CMK (cell line): ENCODE measurements around the gene PNMA6F.
"Not testable (repeated sequence)": the region's sequence is repeated elsewhere in the genome, so short reads cannot be mapped to it uniquely, and the experiment has no call there.

Experiments used
- DNase-seq: peaks from one replicate; pipeline ENCODE4 v3.0.0-alpha.2; 2010; ENCODE audit warnings: low read depth

PNMA6F gene

DNA sequence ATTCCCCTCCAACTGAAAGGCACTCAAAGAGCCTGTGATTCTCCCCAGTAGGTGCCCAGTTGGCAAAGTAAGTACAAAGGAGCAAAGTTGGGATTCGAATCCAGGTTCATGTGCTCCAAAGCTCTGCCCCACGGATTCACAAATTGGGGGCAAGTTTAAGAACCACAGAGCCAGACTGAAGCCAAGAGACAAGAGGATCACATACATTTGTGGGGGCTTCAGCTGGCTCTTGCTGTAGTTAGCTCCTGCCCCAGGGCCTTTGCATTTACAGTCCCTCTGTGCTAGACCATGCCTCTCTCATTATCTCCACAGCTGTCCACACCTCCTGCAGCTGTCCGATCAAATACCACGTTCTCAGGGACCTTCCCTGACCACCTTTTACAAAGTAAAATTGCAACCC lies 18.8 kb downstream of the PNMA6F start:
- no peak for DNase-seq

GRCh38 chrX:153301746-153302145 lies 19.8 kb downstream of the PNMA6F start:
- no peak for DNase-seq

DNA sequence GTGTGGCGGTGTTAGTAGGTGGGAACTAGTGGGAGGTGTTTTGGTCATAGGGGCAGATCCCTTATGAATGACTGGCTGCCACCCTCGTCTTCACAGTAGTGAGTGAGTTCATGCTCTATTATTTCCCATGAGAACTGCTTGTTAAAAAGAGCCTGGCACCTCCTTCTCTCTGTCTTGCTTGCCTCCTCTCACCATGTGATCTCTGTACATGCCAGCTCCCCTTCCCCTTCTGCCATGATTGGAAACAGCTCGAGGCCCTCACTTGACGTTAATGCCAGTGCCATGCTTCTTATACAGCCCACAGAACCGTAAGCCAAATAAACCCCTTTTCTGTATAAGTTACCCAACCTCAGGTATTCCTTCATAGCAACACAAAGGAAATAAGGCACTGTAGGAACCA lies 21.7 kb downstream of the PNMA6F start:
- DNase-seq = no peak

- DNase-seq = no peak
These were observed 24.2 kb downstream of the PNMA6F start for GRCh38 chrX:153297376-153297775.

DNA sequence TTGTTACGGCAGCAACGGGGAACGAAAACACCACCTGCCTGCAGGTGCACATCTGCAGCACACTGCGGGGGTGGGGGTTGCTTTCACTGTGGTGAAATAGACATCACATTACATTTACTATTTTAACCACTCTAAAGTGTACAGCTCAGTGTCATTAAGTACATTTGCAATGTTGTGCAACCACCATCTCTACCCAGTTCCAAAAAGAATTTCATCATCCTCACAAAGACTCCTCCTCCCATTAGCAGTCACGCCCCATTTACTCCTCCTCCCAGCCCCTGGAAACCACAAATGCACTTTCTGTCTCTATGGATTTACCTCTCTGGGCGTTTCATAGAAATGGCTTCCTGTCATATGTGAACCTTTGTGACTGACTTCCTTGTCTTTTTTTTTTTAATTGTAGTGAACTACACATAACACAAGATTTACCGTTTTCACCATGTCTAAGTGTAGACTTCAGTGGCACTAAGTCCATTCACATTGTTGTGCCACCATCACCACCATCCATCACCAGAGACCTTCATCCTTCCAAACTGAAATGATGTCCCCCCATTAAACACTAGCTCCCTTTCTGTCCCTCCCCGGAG lies 28.0 kb downstream of the PNMA6F start:
- DNase-seq = not testable (repeated sequence)

DNA sequence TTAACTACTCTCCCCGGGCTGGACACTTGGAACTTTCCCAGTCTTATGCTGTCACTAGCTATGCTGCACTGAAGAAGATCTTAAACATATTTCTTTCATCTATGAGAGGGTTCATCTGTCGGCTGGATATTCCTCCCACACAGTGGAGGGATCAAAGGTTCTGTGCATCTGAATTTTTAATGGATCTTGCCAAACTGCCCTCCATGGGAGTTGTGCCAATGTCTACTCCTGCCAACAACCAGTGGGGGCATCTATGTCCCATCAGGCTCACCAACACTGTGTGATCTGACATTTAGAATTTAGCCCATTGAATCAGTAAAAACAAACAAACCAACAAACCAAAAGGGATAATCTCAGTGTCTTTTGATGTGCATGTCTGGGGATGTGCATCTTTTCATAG lies 32.8 kb downstream of the PNMA6F start:
- DNase-seq = not testable (repeated sequence)

DNA sequence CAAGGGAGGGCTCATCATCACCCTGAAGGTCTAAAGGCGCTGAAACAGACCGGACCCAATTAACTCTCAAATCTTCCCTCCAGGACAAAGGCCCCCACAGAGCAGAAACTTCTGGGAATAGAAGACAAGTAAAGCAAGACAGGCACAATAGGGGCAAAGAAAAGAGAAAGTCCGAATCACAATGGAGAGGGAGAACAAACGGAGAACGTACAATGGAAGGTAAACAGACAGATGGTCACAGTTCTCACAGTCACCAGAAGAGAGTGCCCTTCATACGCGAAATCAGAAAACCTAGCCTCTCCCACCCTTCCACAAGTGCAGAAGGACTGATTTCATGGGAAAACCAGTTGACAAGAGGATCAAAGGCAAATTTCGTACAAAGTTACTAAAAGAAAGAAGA lies 35.9 kb downstream of the PNMA6F start:
- not testable (repeated sequence) for DNase-seq

DNA sequence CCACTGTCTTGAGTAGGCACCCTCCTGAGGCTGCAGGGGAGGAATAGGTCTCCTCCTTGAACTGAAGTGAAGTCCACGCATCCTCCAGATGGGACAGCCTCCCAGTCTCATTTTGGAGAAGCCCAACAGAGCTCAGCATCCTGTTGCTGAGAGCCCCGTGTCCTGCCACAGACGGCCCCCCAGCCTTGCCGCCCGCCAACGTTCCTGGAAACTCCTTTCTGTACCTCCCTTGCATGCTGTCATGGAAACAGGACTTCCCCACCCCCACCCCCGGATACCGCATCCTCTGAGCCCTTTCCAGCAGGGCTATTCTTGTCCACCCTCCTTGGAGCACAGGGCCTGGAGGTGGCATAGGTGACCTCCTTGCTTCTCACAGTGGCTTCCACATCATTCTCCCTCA lies 37.6 kb downstream of the PNMA6F start:
- DNase-seq = not testable (repeated sequence)

DNA sequence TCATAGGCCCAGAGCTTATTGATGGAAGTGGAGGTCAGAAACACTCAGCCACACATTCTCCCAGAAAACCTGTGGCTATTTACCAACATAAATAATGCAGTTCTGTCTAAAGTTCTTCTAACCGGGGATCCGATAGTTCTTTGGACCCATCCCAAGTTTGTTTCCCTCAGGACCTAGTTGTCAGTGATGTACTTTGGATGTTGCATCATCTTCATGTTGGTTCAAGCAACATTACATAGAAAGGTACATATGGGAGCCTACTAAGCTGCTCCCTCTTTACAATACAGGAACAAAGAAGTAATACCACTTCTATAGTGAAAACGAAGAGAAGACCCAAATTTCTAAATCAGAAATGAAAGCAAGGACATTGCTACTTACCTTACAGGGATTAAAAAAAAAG lies 39.8 kb downstream of the PNMA6F start:
- not testable (repeated sequence) for DNase-seq

GRCh38 chrX:153279304-153279703 lies 42.3 kb downstream of the PNMA6F start:
- DNase-seq = not testable (repeated sequence)

DNA sequence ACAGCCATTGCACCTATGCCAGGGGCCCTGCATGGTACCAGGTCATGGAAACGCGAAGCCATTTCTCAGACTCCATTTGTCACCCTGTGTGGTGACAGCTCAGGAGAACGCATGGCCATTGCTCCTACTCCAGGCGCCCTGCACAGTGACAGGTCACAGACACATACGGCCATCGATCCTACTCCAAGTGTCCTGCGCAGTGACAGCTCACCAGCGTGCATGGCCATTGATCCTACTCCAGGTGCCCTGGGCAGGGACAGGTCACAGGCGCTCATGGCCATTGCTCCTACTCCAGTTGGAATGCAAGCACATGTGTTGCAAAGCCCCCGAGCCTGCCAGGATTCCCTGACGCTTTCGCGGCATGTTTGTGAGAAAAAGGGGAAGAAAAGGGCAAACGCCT lies 45.5 kb downstream of the PNMA6F start:
- not testable (repeated sequence) for DNase-seq

GRCh38 chrX:153275418-153275817 lies 46.1 kb downstream of the PNMA6F start:
- not testable (repeated sequence) for DNase-seq

- not testable (repeated sequence) for DNase-seq
These were observed 49.0 kb downstream of the PNMA6F start for GRCh38 chrX:153272584-153272983.

DNA sequence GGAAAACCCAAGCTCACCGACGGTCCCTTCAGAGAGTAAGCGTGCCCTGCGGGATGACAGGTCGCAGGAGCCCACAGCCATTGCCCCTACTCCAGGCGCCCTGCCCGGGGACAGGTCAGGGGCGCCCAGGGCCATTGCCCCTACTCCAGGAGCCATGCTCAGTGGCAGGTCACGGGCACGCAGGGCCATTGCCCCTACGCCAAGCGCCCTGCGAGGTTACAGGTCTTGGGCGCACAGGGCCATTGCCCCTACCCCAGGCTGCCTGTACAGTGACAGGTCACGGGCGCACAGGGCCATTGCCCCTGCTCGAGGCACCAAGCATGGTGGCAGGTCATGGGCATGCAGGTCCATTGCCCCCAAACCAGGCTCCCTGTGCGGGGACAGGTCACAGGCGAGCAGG lies 49.5 kb downstream of the PNMA6F start:
- DNase-seq = not testable (repeated sequence)
